Transverse colon (tissue), 4 donors: Measurements from ENCODE around the gene MORN3.

Experiments used
- CTCF ChIP-seq, 5 experiments: fragments of 200-600 bp in 3 of 5; fragments of 450-650 bp in 2 of 5; sonication (generic) in 3 of 5; IDR thresholded peaks; 1 replicate in 2 of 5; 2 replicates in 3 of 5; pipeline ENCODE4 v1.5.1; 2016 to 2017; ENCODE audit warnings: antibody characterized with exemption in 5 of 5, inconsistent platforms in 3 of 5, mild to moderate bottlenecking in 2 of 5, moderate library complexity in 1 of 5
- EP300 ChIP-seq: sonication (generic); formaldehyde crosslinking; IDR thresholded peaks from one replicate; pipeline ENCODE4 v1.6.1; 2017; ENCODE audit warnings: antibody characterized with exemption, low read depth
- POLR2A ChIP-seq: fragments of 450-650 bp; IDR thresholded peaks from one replicate; pipeline ENCODE4 v1.6.1; 2016; ENCODE audit warnings: antibody characterized with exemption, mild to moderate bottlenecking, moderate library complexity
- POLR2AphosphoS5 ChIP-seq, 3 donors: sonication (generic); formaldehyde crosslinking; IDR thresholded peaks; one replicate each; pipeline ENCODE4 v1.6.1; 2016; ENCODE audit warnings: antibody characterized with exemption in 3 of 3

GRCh38 chr12:121668750-121669520 lies 519 bp downstream of the MORN3 start:
- TF ChIP-seq CTCF (IDR thresholded peaks at IDR 0.05) = peak; percentile 42 to 59 (median 49)
- no peak for TF ChIP-seq POLR2AphosphoS5 (IDR thresholded peaks at IDR 0.05)
- TF ChIP-seq POLR2A = no peak
- no peak for TF ChIP-seq EP300
